Neuronal stem cell (in vitro differentiated cells): ENCODE results near the gene ABR.
A peak's percentile ranks its signal among the peaks of the same experiment; 100 is the strongest.

Experiments
- DNase-seq: peaks from one replicate; pipeline ENCODE4 v3.0.0-alpha.2; 2013; ENCODE audit warnings: low spot score
- H2AFZ ChIP-seq: one replicate; pipeline ENCODE4 v1.6.1; 2013; ENCODE audit warnings: mild to moderate bottlenecking, low read length, inconsistent platforms
- H2AK5ac ChIP-seq: 2 replicates; pipeline ENCODE4 v1.6.1; 2013; ENCODE audit warnings: low read depth, mild to moderate bottlenecking, inconsistent platforms, low read length, moderate library complexity, mixed read lengths
- H2BK120ac ChIP-seq: 2 replicates; pipeline ENCODE4 v1.6.1; 2013; ENCODE audit warnings: low read depth, mild to moderate bottlenecking, inconsistent platforms, low read length, moderate library complexity, mixed read lengths
- H2BK12ac ChIP-seq: one replicate; pipeline ENCODE4 v1.6.1; 2013; ENCODE audit warnings: low read length, inconsistent platforms
- H2BK15ac ChIP-seq: 2 replicates; pipeline ENCODE4 v1.6.1; 2013; ENCODE audit warnings: mild to moderate bottlenecking, low read length, inconsistent platforms, mixed read lengths
- H2BK5ac ChIP-seq: one replicate; pipeline ENCODE4 v1.6.1; 2013; ENCODE audit warnings: inconsistent platforms, mild to moderate bottlenecking, low read length, moderate library complexity
- H3K14ac ChIP-seq: one replicate; pipeline ENCODE4 v1.6.1; 2013; ENCODE audit warnings: low read length, inconsistent platforms
- H3K18ac ChIP-seq: 2 replicates; pipeline ENCODE4 v1.6.1; 2013; ENCODE audit warnings: low read length, inconsistent platforms
- H3K23ac ChIP-seq: 2 replicates; pipeline ENCODE4 v1.6.1; 2013; ENCODE audit warnings: low read depth, mild to moderate bottlenecking, mixed read lengths, low read length, inconsistent platforms; ENCODE audit not compliant: poor library complexity
- H3K27ac ChIP-seq: replicated peaks from 3 replicates; pipeline ENCODE4 v1.5.1; 2013; ENCODE audit warnings: low read length, inconsistent platforms
- H3K27me3 ChIP-seq, 3 experiments: 2 replicates each; pipeline ENCODE4 v1.6.1; 2013; ENCODE audit warnings: low read length in 3 of 3, mild to moderate bottlenecking in 2 of 3, inconsistent platforms in 1 of 3, low read depth in 1 of 3, mixed read lengths in 1 of 3, moderate library complexity in 1 of 3; ENCODE audit not compliant: control insufficient read depth in 3 of 3, insufficient read depth in 3 of 3
- H3K36me3 ChIP-seq, 2 donors: replicated peaks in 1 of 2; 2 replicates each; pipeline ENCODE4 v1.6.1; 2013; ENCODE audit warnings: low read length in 2 of 2; ENCODE audit not compliant: control insufficient read depth in 2 of 2, insufficient read depth in 2 of 2
- H3K4ac ChIP-seq: 2 replicates; pipeline ENCODE4 v1.6.1; 2013; ENCODE audit warnings: inconsistent platforms, mild to moderate bottlenecking, low read length, moderate library complexity
- H3K4me1 ChIP-seq, 2 donors: 1 replicate in 1 of 2; 2 replicates in 1 of 2; pipeline ENCODE4 v1.6.1; 2013; ENCODE audit warnings: low read length in 2 of 2, low read depth in 1 of 2; ENCODE audit not compliant: control insufficient read depth in 2 of 2, insufficient read depth in 1 of 2
- H3K4me2 ChIP-seq: one replicate; pipeline ENCODE4 v1.6.1; 2013; ENCODE audit warnings: mild to moderate bottlenecking, low read length, inconsistent platforms; ENCODE audit not compliant: insufficient read depth, poor library complexity, severe bottlenecking
- H3K4me3 ChIP-seq, 2 donors: 2 replicates each; pipeline ENCODE4 v1.5.1; 2013; ENCODE audit warnings: low read length in 2 of 2, mild to moderate bottlenecking in 2 of 2, inconsistent platforms in 1 of 2, moderate library complexity in 1 of 2
- H3K79me1 ChIP-seq: one replicate; pipeline ENCODE4 v1.6.1; 2013; ENCODE audit warnings: low read depth, mild to moderate bottlenecking, inconsistent platforms, low read length, moderate library complexity
- H3K9ac ChIP-seq: one replicate; pipeline ENCODE4 v1.6.1; 2013; ENCODE audit warnings: mild to moderate bottlenecking, low read depth, low read length, inconsistent platforms; ENCODE audit not compliant: poor library complexity
- H3K9me3 ChIP-seq, 2 donors: replicated peaks in 1 of 2; 2 replicates each; pipeline versions ENCODE3 to v1.6.1; 2013; ENCODE audit warnings: low read length in 2 of 2, mild to moderate bottlenecking in 2 of 2, inconsistent platforms in 1 of 2, low read depth in 1 of 2, mixed read lengths in 1 of 2, moderate library complexity in 1 of 2; ENCODE audit not compliant: control insufficient read depth in 2 of 2, insufficient read depth in 1 of 2
- H4K8ac ChIP-seq: one replicate; pipeline ENCODE4 v1.6.1; 2013; ENCODE audit warnings: low read depth, mild to moderate bottlenecking, inconsistent platforms, low read length, moderate library complexity
- H4K91ac ChIP-seq: one replicate; pipeline ENCODE4 v1.6.1; 2013; ENCODE audit warnings: low read length, low read depth, mild to moderate bottlenecking, inconsistent platforms; ENCODE audit not compliant: poor library complexity
- WGBS, 2 donors: extraction: QIAGEN DNeasy Blood & Tissue Kit; methylation state at CpG; one replicate each; pipeline ENCODE4 v1.1.7; 2013; ENCODE audit warnings: missing lambda C conversion rate in 2 of 2, mixed read lengths in 1 of 2; ENCODE audit not compliant: insufficient read length in 2 of 2, insufficient replicate concordance in 1 of 2; ENCODE audit errors: extremely low coverage in 2 of 2; 5-methylcytosine and 5-hydroxymethylcytosine counted together

The ABR gene

GRCh38 chr17:1208966-1209365 is 29.2 kb upstream of the ABR start:
- H4K8ac ChIP-seq, result no peak overlapping the region
- H3K4me1 ChIP-seq, result no peaks in the 10 kb centered on the region
- H2BK5ac ChIP-seq, result no peak overlapping the region
- no peak overlapping the region for H2AFZ ChIP-seq
- H3K27me3 ChIP-seq, result peaks cover 0 to 22% (median 0%) of the 10 kb centered on the region in 3 experiments
- H3K23ac ChIP-seq, result no peak overlapping the region
- WGBS, 2 donors, result no CpG with 5 or more reads among the region's 6 CpGs
- H3K18ac ChIP-seq, result no peak overlapping the region
- H3K27ac ChIP-seq, result no peak overlapping the region
- H3K36me3 ChIP-seq, result no peaks in the 10 kb centered on the region
- H2BK15ac ChIP-seq, result no peak overlapping the region
- no peak overlapping the region for H3K9ac ChIP-seq
- H3K9me3 ChIP-seq, result no peaks in the 10 kb centered on the region
- H3K79me1 ChIP-seq, result no peaks in the 10 kb centered on the region
- H2BK12ac ChIP-seq, result no peak overlapping the region
- no peak for DNase-seq
- no peak overlapping the region for H3K4ac ChIP-seq
- H3K4me2 ChIP-seq, result no peak overlapping the region
- H4K91ac ChIP-seq, result no peak overlapping the region
- H2BK120ac ChIP-seq, result no peak overlapping the region
- H2AK5ac ChIP-seq, result no peak overlapping the region
- no peak overlapping the region for H3K14ac ChIP-seq
- no peak overlapping the region for H3K4me3 ChIP-seq

- no peak overlapping the region for H4K8ac ChIP-seq
- H3K9ac ChIP-seq, result no peak overlapping the region
- no peak overlapping the region for H2BK120ac ChIP-seq
- H3K18ac ChIP-seq, result no peak overlapping the region
- no peak overlapping the region for H4K91ac ChIP-seq
- H2AFZ ChIP-seq, result no peak overlapping the region
- H2AK5ac ChIP-seq, result no peak overlapping the region
- no peak overlapping the region for H2BK15ac ChIP-seq
- H3K23ac ChIP-seq, result no peak overlapping the region
- H3K79me1 ChIP-seq, result no peaks in the 10 kb centered on the region
- no peak overlapping the region for H3K4me3 ChIP-seq
- H3K27me3 ChIP-seq, result peaks cover 0 to 28% (median 0%) of the 10 kb centered on the region in 3 experiments
- WGBS, 2 donors, result no CpG with 5 or more reads among the region's 12 CpGs
- no peak overlapping the region for H3K27ac ChIP-seq
- no peak overlapping the region for H2BK5ac ChIP-seq
- H3K4me1 ChIP-seq, result no peaks in the 10 kb centered on the region
- no peak overlapping the region for H3K14ac ChIP-seq
- H2BK12ac ChIP-seq, result no peak overlapping the region
- no peaks in the 10 kb centered on the region for H3K9me3 ChIP-seq
- no peaks in the 10 kb centered on the region for H3K36me3 ChIP-seq
- H3K4me2 ChIP-seq, result no peak overlapping the region
- no peak for DNase-seq
- no peak overlapping the region for H3K4ac ChIP-seq
Measured at GRCh38 chr17:1206026-1206777, 26.4 kb upstream of the ABR start.

GRCh38 chr17:1203967-1204291 is 24.1 kb upstream of the ABR start:
- Histone ChIP-seq H3K4me3 (peak overlapping the region; percentile 47 to 88), H3K4ac (no peak overlapping the region), H4K91ac (no peak overlapping the region), H2BK120ac (no peak overlapping the region), H2BK12ac (no peak overlapping the region), H3K9ac (no peak overlapping the region), H2AK5ac (no peak overlapping the region), H2BK15ac (peak overlapping the region; percentile 85), H2AFZ (peak overlapping the region; percentile 99), H3K4me2 (peak overlapping the region; percentile 89), H3K4me1 (no peaks in the 10 kb centered on the region), H3K9me3 (no peaks in the 10 kb centered on the region), H3K23ac (peak overlapping the region; percentile 91), H3K36me3 (no peaks in the 10 kb centered on the region), H4K8ac (no peak overlapping the region), H3K27me3 (peaks cover 0 to 15% (median 0%) of the 10 kb centered on the region in 3 experiments), H3K14ac (no peak overlapping the region), H3K27ac (no peak overlapping the region), H3K79me1 (no peaks in the 10 kb centered on the region), H2BK5ac (peak overlapping the region; percentile 22), H3K18ac (peak overlapping the region; percentile 99)
- no CpG with 5 or more reads among the region's 19 CpGs for WGBS, 2 donors
- no peak for DNase-seq

GRCh38 chr17:1203111-1203966 is 23.6 kb upstream of the ABR start:
- H3K4ac ChIP-seq, result no peak overlapping the region

More at GRCh38 chr17:1203111-1203966, 23.6 kb upstream of the ABR start:
- peak overlapping the region; percentile 22 for H2BK5ac ChIP-seq
- no peaks in the 10 kb centered on the region for H3K9me3 ChIP-seq
- H2BK15ac ChIP-seq, result peak overlapping the region; percentile 85
- no peak overlapping the region for H4K91ac ChIP-seq
- H3K36me3 ChIP-seq, result no peaks in the 10 kb centered on the region
- peak; percentile 73 for DNase-seq
- no CpG with 5 or more reads among the region's 91 CpGs for WGBS, 2 donors
- H4K8ac ChIP-seq, result no peak overlapping the region
- H2AK5ac ChIP-seq, result no peak overlapping the region
- no peak overlapping the region for H3K27ac ChIP-seq
- peak overlapping the region; percentile 91 for H3K9ac ChIP-seq
- peak overlapping the region; percentile 91 for H3K23ac ChIP-seq
- peak overlapping the region; percentile 89 for H3K4me2 ChIP-seq
- no peak overlapping the region for H2BK12ac ChIP-seq
- peak overlapping the region; percentile 99 for H3K18ac ChIP-seq
- no peak overlapping the region for H2BK120ac ChIP-seq
- peak overlapping the region; percentile 99 for H2AFZ ChIP-seq
- peak overlapping the region; percentile 56 for H3K14ac ChIP-seq
- peak overlapping the region; percentile 47 to 88 for H3K4me3 ChIP-seq
- H3K79me1 ChIP-seq, result no peaks in the 10 kb centered on the region
- H3K27me3 ChIP-seq, result peaks cover 0 to 14% (median 0%) of the 10 kb centered on the region in 3 experiments
- no peaks in the 10 kb centered on the region for H3K4me1 ChIP-seq
